Large intestine (tissue), 3 donors: Measurements from ENCODE around the gene ERAL1. TPM values are rescaled to one million over a fixed set of nuclear protein-coding genes. Genes with fewer than 3 reads are reported as not detected.

Source experiments
- DNase-seq, 2 donors: peaks; one replicate each; pipeline versions ENCODE4 v3.0.0 to v3.0.0-alpha.2; 2013
- H3K27ac ChIP-seq: one replicate; pipeline ENCODE4 v1.5.1; 2013; ENCODE audit warnings: low read length
- H3K27me3 ChIP-seq: 2 replicates; pipeline ENCODE4 v1.6.1; 2013; ENCODE audit warnings: low read length; ENCODE audit not compliant: control insufficient read depth, insufficient read depth
- H3K36me3 ChIP-seq: 2 replicates; pipeline ENCODE4 v1.6.1; 2013; ENCODE audit warnings: low read length; ENCODE audit not compliant: control insufficient read depth, insufficient read depth
- H3K4me1 ChIP-seq: one replicate; pipeline ENCODE4 v1.6.1; 2013; ENCODE audit warnings: low read length; ENCODE audit not compliant: control insufficient read depth, insufficient read depth
- H3K4me3 ChIP-seq: one replicate; pipeline ENCODE4 v1.5.1; 2013; ENCODE audit warnings: low read length
- H3K9me3 ChIP-seq: one replicate; pipeline ENCODE4 v1.6.1; 2013; ENCODE audit warnings: mild to moderate bottlenecking, low read depth, low read length, moderate library complexity; ENCODE audit not compliant: control insufficient read depth
- WGBS: methylation state at CpG from one replicate; pipeline ENCODE4 v1.1.5; 2013; ENCODE audit warnings: low lambda C conversion rate; ENCODE audit not compliant: insufficient coverage; 5-methylcytosine and 5-hydroxymethylcytosine counted together
- polyA plus RNA-seq: library from polyadenylated mRNA; unstranded; fragments of 120-200 nt; gene quantifications from one replicate; pipeline ENCODE4 v1.2.1, GENCODE V29; 2013

ERAL1 gene
- polyA plus RNA-seq, 1 donor, result 54.2 TPM

GRCh38 chr17:28906706-28907438 is 52.1 kb downstream of the ERAL1 start:
- Histone ChIP-seq H3K4me3 (no peak overlapping the region), H3K9me3 (no peaks in the 10 kb centered on the region), H3K27me3 (no peaks in the 10 kb centered on the region), H3K36me3 (peaks cover 64% of the 10 kb centered on the region), H3K27ac (no peak overlapping the region), H3K4me1 (peaks cover 7% of the 10 kb centered on the region)
- no peak for DNase-seq
- no CpG with 5 or more reads among the region's 7 CpGs for WGBS

GRCh38 chr17:28907709-28908475 is 53.1 kb downstream of the ERAL1 start:
- peaks cover 15% of the 10 kb centered on the region for H3K4me1 ChIP-seq
- no peak overlapping the region for H3K27ac ChIP-seq
- H3K36me3 ChIP-seq, result peaks cover 75% of the 10 kb centered on the region
- no peak overlapping the region for H3K4me3 ChIP-seq
- no peaks in the 10 kb centered on the region for H3K9me3 ChIP-seq
- WGBS, result 90% methylated on average over 2 of the region's 3 CpGs
- DNase-seq, result no peak
- H3K27me3 ChIP-seq, result no peaks in the 10 kb centered on the region

- Histone ChIP-seq H3K4me1 (peaks cover 15% of the 10 kb centered on the region), H3K9me3 (no peaks in the 10 kb centered on the region), H3K36me3 (peaks cover 83% of the 10 kb centered on the region), H3K27ac (no peak overlapping the region), H3K4me3 (no peak overlapping the region), H3K27me3 (no peaks in the 10 kb centered on the region)
- WGBS, result 86% methylated on average over 1 of the region's 6 CpGs
- DNase-seq, result no peak
Measured at GRCh38 chr17:28908640-28909167, 53.9 kb downstream of the ERAL1 start.

GRCh38 chr17:28910534-28910933 is 55.7 kb downstream of the ERAL1 start:
- Histone ChIP-seq H3K27ac (no peak overlapping the region), H3K4me1 (peaks cover 10% of the 10 kb centered on the region), H3K4me3 (no peak overlapping the region), H3K9me3 (no peaks in the 10 kb centered on the region), H3K36me3 (peaks cover 96% of the 10 kb centered on the region), H3K27me3 (no peaks in the 10 kb centered on the region)
- DNase-seq, result no peak
- no CpG with 5 or more reads among the region's 1 CpG for WGBS

Other genes with a start within 250 kb of the ERAL1 start
- gene RSKR, start 240.8 kb upstream of the ERAL1 start, polyA plus RNA-seq, result 15.2 TPM
- gene BLTP2, start 209.9 kb upstream of the ERAL1 start, polyA plus RNA-seq, result 61.9 TPM
- 54.6 TPM for gene SDF2, start 193.1 kb upstream of the ERAL1 start, polyA plus RNA-seq
- gene SUPT6H, start 192.8 kb upstream of the ERAL1 start, polyA plus RNA-seq, result 65.9 TPM
- 5.7 TPM for gene PROCA1, start 143.1 kb upstream of the ERAL1 start, polyA plus RNA-seq
- gene RAB34, start 137.1 kb upstream of the ERAL1 start, polyA plus RNA-seq, result 82.8 TPM
- gene RPL23A, start 135.0 kb upstream of the ERAL1 start, polyA plus RNA-seq, result 1,720 TPM
- gene TLCD1, start 128.8 kb upstream of the ERAL1 start, polyA plus RNA-seq, result 9.4 TPM
- 4.8 TPM for gene NEK8, start 126.2 kb upstream of the ERAL1 start, polyA plus RNA-seq
- gene TRAF4, start 111.0 kb upstream of the ERAL1 start, polyA plus RNA-seq, result 91.8 TPM
- gene FAM222B, start 12.2 kb upstream of the ERAL1 start, polyA plus RNA-seq, result 24.0 TPM
- gene FLOT2, start 42.7 kb downstream of the ERAL1 start, polyA plus RNA-seq, result 74.6 TPM
- 8.4 TPM for gene DHRS13, start 48.1 kb downstream of the ERAL1 start, polyA plus RNA-seq
- gene PHF12, start 96.5 kb downstream of the ERAL1 start, polyA plus RNA-seq, result 27.7 TPM
- 4.6 TPM for gene SEZ6, start 151.0 kb downstream of the ERAL1 start, polyA plus RNA-seq
- gene PIPOX, start 188.1 kb downstream of the ERAL1 start, polyA plus RNA-seq, result 51.5 TPM